NCI-H524 (cell line): ENCODE results near the gene UTP18.
"Not testable (repeated sequence)": the region's sequence is repeated elsewhere in the genome, so short reads cannot be mapped to it uniquely, and the experiment has no call there.

Experiments used
- DNase-seq, 2 experiments: peaks; one replicate each; lab custom pipeline; 2025; lab: John Stamatoyannopoulos, UW

The UTP18 gene

DNA sequence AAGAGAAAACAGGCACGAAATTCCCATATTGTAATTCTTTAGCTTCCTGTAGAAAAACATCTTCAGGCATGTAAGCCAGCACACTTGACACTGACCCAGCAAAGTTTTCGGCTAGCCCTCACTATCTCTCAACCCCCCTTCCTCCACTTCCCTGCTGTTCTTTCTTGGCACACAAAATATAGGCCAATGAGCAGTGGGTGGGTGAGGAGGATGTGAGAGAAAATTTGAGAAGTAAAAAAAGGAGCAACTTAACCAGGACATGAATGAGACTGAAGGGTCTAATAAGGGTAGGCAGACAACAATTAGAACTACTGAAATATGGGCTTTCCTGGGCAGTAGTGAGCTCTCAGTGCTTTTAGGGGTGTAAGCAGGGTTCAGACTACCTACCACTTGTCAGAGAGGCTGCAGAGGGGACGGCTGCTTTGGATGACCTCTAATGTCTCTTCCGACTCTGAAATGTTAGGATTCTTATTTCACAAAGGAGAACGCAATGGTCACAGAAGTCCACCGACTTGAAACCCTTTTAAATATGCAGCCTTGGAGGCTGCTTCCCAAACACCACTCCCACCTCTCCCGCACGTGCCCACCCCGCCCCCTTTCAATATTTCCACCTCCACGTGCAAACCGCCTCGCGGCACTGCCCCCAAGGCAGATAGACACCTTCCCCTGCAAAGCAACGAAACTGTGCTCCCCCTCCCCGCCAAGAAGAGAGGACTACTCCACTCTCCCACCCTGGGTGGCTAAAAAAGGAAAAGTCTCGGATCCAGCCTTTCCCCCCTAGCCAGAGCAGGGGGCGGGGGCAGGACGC is 1.4 kb upstream of the UTP18 start:
- DNase-seq = peak in 1 of 2 experiments; percentile 20

DNA sequence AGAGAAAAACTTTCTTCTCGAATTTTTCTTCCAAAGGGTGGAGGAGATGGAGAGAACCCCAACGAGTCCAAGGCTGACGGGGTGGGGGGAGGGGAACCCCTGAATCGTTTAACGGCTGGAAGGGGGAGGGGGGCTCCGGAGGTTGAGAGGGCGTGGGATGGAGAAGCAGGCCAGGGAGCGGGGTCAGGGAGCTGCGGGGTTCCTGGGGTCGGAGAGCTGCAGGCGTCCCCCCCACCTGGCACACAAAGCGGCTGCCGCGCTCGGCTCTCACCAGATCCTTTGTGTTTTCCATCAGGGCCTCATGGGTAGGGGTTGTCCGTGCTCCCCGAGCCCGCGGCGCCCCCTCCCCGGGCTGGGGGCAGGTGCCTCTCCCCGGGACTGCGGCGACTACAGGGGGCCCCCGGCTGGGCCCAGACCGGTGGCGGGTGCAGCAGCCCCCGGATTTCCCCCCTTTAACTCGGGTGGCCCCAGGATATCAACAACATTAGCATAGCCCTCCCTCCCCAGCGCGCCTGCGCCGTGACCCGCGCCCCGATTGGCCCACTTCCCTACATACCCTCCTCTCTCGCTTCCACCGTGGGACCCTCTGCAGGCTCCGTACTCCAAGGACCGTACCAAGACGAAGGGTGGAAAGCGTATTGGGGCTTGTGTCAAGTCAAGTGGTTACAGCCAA is 646 bp upstream of the UTP18 start, which contains the start of gene MBTD1:
Gene MBTD1 (minus strand): TSS at position 486 of the 673 bp plus-strand sequence. CDS start 34,888 bp downstream, outside the sequence.
- peak; percentile 96 to 98 for DNase-seq

- DNase-seq = peak in 1 of 2 experiments; percentile 76
Measured at GRCh38 chr17:51261024-51261963, 948 bp downstream of the UTP18 start.

DNA sequence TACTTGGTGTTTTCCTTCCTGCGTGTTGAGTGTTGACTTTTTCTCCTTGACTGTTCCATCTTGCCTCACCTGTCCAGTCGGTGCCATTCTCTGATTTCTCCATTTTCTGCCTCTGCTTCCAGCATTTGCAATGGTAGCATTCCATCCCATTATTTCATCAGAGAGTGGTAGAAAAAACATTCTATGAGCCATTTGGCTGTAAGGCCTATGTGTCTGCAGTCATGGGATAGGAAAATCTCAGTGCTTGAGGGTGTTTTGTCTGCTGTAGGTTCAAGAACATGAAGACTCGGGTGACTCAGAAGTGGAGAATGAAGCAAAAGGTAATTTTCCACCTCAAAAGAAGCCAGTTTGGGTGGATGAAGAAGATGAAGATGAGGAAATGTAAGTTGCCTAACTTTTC is 2.7 kb downstream of the UTP18 start:
- DNase-seq = no peak

GRCh38 chr17:51264466-51264865 is 4.1 kb downstream of the UTP18 start:
- DNase-seq = not testable (repeated sequence)

- no peak for DNase-seq
Measured at GRCh38 chr17:51269991-51270390, 9.6 kb downstream of the UTP18 start.

DNA sequence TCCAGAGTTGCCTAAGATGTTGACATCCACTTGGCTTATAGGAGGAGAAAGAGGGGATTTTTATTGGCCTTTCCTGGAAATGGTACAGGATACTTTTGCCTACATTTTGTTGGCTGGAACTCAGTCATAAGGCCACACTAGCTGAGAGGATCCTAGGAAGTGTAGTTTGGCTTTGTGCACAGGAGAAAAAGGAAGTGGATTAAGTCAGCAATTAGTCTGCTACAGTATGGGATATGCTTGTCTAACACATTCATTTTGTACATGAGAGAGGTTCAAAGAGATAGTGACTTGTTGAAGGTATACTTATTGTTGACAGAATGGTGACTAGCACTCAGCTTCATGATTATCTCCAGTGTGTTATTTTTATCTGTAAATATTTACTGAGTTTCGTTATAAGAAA is 10.3 kb downstream of the UTP18 start:
- no peak for DNase-seq

DNA sequence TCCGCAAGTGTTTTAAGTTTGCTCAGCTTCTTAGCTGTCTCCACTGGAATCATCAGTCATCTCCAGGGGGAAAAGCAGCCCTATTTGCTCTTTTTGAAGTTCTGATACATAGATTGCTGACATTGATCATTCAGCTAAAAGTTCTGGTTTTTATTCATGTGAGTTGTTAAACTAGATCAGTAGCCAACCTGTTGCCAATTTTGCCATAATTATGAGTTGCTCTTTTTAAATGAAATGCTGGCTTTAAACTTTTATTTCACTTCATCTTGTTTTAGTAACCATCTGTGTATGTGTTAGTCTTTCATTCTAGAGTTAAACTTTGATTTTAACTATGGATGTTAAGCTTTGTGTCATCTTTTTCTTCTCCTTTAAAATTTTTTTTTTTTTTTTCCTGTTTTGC is 12.5 kb downstream of the UTP18 start:
- no peak for DNase-seq

DNA sequence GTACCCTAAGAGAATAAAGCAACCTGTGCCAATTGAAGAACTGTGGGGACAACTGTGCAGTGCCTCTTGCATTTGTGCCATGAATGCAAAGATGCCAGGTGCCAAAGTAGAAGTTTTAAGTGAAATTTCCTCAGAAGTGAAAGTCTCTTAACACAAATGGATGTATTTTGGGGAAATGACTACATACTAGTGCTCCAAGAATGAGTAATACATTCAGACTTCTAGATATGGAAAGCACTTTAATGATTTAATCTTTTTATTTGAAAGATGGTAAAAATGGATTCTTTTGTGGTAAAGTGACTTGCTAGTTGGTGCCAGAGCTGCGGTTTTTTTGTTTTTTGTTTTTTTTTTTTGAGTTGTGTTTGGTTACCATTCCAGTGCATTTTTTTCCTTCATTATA is 15.0 kb downstream of the UTP18 start:
- DNase-seq = no peak

- no peak for DNase-seq
Measured at GRCh38 chr17:51279183-51279582, 18.8 kb downstream of the UTP18 start.

DNA sequence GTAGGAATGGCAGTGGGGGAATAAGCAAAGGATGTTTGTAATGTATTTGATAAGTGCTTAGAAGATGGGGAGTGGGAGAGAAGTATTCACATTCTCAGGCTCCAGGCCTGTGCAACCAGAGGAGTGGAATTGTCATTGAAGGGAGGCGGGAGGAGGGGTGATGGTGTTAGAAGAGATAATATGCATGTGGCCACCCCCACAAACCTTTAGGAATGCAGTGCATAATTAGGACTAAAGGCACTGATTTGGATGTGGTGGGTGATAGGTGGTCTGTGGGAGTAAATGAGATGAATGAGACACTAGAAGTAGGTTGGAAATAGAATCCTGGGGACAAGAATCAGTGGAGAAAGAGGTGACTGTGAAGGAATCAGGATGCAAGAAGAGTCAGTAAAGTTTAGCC is 27.1 kb downstream of the UTP18 start:
- no peak for DNase-seq

DNA sequence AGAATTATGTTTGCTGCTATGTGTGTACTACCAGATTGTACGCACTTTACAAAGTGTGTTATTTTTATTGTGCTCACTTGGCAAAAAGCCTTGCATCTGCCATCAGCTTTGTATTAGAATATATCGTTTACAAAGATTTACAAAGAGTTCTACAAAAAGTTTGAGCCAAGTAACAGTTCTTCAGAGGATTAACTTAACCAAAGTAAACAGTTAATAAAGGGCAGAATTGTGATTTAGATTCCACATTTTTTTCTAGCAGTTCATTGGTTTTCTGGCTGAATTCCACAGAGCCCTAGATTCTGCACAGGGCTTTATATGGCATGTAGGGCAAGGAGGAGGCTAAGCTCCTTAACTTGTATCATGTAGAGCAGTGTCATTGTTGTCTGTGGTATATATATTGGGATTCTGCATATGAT is 29.4 kb downstream of the UTP18 start:
- DNase-seq = no peak

DNA sequence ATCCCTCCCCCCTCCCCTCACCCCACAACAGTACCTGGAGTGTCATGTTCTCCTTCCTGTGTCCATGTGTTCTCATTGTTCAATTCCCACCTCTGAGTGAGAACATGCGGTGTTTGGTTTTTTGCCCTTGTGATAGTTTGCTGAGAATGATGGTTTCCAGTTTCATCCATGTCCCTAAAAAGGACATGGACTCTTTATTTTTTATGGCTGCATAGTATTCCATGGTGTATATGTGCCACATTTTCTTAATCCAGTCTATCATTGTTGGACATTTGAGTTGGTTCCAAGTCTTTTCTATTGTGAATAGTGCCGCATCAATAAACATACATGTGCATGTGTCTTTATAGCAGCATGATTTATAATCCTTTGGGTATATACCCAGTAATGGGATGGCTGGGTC is 34.0 kb downstream of the UTP18 start:
- DNase-seq = not testable (repeated sequence)

DNA sequence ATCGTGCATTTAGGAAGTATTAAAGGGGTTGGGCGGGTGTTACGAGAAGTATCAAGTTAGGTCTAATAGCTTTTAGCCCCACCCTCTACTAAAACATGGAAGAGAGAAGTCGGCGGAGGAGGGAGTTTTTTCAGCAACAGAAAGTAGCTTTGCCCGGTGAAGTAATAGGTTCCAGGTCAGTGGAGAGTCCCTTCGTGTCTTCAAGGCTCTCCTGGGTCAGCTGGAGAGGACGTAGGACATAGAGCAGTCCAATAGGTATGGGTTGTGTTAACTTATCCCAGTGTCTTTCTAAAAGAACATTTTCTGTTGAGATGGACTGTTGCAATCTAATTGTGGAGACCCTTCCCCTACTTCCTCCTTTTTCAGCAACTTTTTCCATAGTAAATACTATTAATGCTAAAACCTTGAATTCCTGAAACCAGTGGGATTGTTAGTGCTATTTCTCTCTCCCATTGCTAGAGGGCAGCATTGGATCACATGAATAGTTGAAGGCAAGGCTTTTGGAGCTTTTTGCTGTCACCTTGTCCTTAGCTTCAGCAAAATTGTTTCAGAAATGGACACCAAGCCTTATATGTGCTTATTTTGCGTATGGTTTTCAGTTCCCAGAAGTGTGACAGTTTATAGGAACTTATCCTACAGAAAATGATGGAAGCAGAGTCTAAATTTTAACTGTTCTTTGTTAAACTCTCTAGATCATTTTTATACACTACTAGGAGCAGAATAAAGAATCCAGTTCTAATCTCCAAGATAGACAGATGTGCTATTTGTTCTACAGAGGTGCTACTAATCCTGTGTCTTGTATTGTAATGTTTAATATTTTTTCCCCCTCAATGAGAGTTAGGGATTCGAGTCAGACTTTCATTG is 38.4 kb downstream of the UTP18 start:
- DNase-seq = peak; percentile 59 to 71

DNA sequence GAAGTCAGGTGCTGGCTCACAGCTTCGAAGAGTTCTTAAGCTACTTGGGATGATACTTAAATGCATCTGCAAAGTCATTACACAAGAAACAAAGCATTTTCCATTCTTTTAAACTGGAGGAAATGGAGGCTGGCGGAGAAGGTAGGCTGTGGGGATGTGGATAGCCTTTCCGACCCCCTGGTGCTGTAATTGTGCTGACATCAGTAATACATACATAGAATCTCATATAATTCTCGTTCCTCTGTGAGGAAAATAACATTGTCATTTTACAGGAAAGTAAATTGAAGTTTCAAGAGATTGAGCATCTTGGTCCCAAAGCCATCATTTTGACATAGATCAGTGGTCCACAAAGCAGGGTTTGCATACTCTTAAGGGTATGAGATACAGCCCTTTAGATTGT is 39.5 kb downstream of the UTP18 start:
- no peak for DNase-seq

GRCh38 chr17:51305182-51305581 is 44.8 kb downstream of the UTP18 start:
- no peak for DNase-seq

GRCh38 chr17:51312003-51312402 is 51.7 kb downstream of the UTP18 start:
- DNase-seq = not testable (repeated sequence)

DNA sequence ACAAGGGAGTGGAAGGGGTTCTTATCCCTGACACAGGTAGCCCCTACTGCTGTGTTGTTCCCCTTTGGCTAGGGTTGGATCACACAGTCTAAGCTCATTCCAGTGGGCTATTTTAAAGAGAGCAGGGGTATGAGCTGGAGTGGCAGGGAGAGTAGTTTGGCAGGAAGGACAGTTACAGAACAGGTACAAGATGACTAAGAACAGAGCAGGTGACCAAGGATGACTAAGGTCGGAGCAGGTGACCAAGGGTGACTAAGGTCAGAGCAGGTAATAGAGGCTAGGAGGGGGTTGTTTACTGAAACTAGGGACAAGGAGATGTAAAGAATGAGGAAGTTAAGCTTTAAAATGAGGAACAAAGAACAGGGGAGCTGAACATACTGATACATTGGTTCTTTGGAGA is 58.8 kb downstream of the UTP18 start:
- no peak for DNase-seq

DNA sequence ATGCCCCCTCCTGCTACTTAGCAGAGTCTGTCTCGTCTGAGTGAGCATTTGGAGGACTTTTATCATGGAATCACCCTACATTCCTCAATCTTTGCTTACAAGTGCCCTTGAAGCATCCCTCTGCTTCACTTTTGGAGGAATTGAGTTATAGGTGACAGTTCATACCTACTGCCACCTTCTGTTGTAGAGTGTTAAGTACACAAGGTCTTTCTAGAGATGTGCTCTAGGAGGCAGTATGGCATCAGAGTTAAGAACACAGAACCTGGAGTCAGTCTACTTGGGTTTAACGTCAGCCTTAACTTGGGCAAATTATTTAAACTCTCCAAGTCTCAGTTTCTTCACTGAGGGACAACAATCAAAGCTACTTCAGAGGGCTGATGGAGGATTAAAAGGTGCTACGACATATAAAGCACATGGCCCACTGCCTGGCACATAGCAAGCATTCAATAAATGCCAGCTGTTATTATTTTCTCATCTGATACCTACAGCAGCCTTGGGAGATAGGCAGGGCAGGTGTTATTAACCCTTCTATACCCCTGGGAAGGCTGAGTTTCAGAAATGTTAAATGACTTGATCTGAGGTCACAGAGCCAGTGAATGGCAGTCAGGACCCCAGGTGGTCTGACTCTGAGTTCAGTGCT is 62.2 kb downstream of the UTP18 start:
- peak; percentile 33 to 81 for DNase-seq

GRCh38 chr17:51325471-51325870 is 65.1 kb downstream of the UTP18 start:
- DNase-seq = no peak
